DMS153 treated with DMSO at 0.1 percent for 48 hours (cell line): ENCODE measurements around the gene GZF1.

Experiments
- DNase-seq: peaks from one replicate; lab custom pipeline; 2025; ENCODE audit not compliant: unreplicated experiment; lab: John Stamatoyannopoulos, UW

Gene GZF1

GRCh38 chr20:23404196-23404595, 42.2 kb downstream of the GZF1 start:
- DNase-seq = no peak

GRCh38 chr20:23406880-23407279, 44.9 kb downstream of the GZF1 start:
- DNase-seq = no peak

GRCh38 chr20:23407781-23408464, 45.9 kb downstream of the GZF1 start:
- no peak for DNase-seq

- DNase-seq = no peak
Measured at GRCh38 chr20:23408957-23409356, 47.0 kb downstream of the GZF1 start.

GRCh38 chr20:23409800-23410199, 47.8 kb downstream of the GZF1 start:
- DNase-seq = no peak

- no peak for DNase-seq
Measured at GRCh38 chr20:23410916-23411695, 49.1 kb downstream of the GZF1 start.

GRCh38 chr20:23412026-23412425, 50.0 kb downstream of the GZF1 start:
- DNase-seq = no peak

- no peak for DNase-seq
Measured at GRCh38 chr20:23413862-23414422, 52.0 kb downstream of the GZF1 start.

GRCh38 chr20:23414526-23415188, 52.7 kb downstream of the GZF1 start:
- DNase-seq = no peak

- no peak for DNase-seq
Measured at GRCh38 chr20:23415555-23415954, 53.6 kb downstream of the GZF1 start.

- no peak for DNase-seq
Measured at GRCh38 chr20:23415959-23416583, 54.1 kb downstream of the GZF1 start.

- DNase-seq = no peak
Measured at GRCh38 chr20:23417861-23418260, 55.9 kb downstream of the GZF1 start.

GRCh38 chr20:23419657-23419994, 57.6 kb downstream of the GZF1 start:
- DNase-seq = no peak

- DNase-seq = peak; percentile 4
Measured at GRCh38 chr20:23419995-23420901, 58.3 kb downstream of the GZF1 start.

- DNase-seq = peak; percentile 71
Measured at GRCh38 chr20:23420943-23421931, 59.3 kb downstream of the GZF1 start, which contains the start of gene NAPB. NAPB (minus strand) TSS chr20:23421488; CDS start chr20:23421402, 86 bp downstream.
